ENCODE data around the gene SMARCD2.

Gene SMARCD2

DNA sequence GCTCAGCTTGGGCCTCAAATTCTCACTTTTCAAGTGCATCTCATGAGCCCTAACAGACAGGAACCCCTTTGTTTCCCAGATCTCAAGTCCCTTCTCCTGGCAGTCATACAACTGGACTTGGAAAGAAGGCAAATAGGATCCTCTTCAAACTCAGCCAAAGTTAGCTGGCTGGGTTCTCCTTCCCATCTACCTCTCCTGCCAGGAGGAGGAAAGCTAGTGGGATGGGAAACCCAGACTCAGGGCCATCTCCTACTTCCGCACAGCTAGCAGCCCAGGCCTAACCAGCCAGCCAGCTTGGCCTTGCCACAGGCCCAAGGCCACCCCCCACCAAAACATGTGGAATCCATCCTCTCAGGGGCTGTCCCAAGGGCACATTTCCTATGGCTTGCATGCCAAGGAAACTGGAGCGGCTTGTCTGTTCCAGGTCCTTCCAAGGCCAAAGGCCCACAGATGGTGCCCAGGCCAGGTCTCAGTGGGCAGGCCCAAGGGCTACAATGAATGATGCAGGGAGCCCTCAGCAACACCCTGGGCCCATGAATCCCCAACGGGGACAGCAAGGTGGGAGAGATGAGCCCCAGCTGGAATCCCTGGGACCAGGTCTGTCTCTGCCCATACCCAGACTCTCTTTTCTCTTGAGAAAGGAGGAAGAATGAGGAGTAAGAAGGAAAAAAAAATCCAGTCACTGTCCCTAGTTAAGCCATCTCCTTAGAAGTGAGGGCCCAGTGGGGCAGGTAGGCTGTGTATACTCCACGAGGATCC, 1.7 kb downstream of the SMARCD2 start:
- TF ChIP-seq CTCF (IDR thresholded peaks at IDR 0.05; ENCODE audit: low read depth, low read length), result no peak
- peak overlapping the region; percentile 87 for H3K4me3 ChIP-seq (ENCODE audit: low read depth, low read length)

- no peak overlapping the region for H3K4me3 ChIP-seq (ENCODE audit: low read depth, low read length)
- TF ChIP-seq CTCF (IDR thresholded peaks at IDR 0.05; ENCODE audit: low read depth, low read length), result no peak
Observed at GRCh38 chr17:63838631-63839171, 3.8 kb downstream of the SMARCD2 start.

DNA sequence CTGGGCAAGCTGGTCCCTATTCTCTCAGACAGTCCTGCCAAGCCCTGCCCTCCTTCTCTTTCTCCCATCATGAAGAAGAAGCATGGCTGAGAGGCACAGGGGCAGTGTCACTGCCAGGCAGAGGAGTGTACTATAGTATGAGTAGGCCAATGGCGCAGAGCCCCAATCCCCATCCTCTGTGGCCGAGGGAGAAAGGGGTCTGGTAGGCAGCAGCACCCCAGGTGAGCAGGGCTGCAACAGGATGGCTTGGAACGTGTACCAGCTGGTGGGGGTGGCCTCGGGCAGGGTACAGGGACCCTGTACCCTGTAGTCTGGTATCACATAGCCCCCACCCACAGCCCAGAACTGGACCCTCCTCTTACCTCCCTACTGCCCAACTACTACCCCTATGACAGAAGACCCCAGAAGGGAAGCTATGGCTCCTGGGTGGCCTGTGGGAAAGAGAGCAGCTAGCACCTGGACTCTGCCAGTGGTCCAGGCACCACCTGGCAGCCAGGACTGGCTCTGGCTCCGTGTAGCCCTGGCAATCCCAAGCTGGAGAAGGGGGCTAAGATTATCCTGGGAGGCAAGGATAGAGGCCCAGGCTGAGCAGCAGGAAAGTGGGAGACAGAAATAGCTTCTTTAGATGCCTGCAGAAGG, 4.4 kb downstream of the SMARCD2 start:
- TF ChIP-seq CTCF (IDR thresholded peaks at IDR 0.05; ENCODE audit: low read depth, low read length), result no peak
- no peak overlapping the region for H3K4me3 ChIP-seq (ENCODE audit: low read depth, low read length)

- TF ChIP-seq CTCF (IDR thresholded peaks at IDR 0.05; ENCODE audit: low read depth, low read length), result no peak
- no peak overlapping the region for H3K4me3 ChIP-seq (ENCODE audit: low read depth, low read length)
Observed at GRCh38 chr17:63837480-63837879, 5.0 kb downstream of the SMARCD2 start.

GRCh38 chr17:63836811-63837210, 5.7 kb downstream of the SMARCD2 start:
- no peak overlapping the region for H3K4me3 ChIP-seq (ENCODE audit: low read depth, low read length)
- TF ChIP-seq CTCF (IDR thresholded peaks at IDR 0.05; ENCODE audit: low read depth, low read length), result no peak

DNA sequence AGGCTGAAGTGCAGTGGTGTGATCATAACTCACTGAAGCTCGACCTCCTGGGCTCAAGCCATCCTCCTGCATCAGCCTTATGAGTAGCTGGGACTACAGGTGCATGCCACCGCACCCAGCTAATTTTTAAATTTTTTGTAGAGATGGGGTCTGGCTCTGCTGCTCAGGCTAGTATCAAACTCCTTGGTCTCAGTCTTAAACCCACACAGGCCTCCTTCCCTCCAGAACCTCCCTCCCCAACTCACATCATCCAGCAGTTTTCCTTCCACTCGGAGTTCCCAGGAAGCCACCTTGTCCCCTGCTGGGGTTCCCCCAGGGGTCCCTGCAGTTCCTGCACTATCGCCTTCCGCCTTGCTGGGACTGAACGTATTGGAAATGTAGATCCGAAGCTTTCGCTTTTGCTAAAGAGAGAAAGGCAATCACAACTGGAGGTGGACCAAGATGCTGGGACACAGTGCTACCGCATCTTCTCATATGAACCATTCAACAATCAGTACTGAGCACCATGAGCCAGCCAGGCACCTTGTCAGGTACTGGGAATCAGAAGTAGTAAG, 7.2 kb downstream of the SMARCD2 start:
- TF ChIP-seq CTCF (IDR thresholded peaks at IDR 0.05; ENCODE audit: low read depth, low read length), result no peak
- no peak overlapping the region for H3K4me3 ChIP-seq (ENCODE audit: low read depth, low read length)
